Measurements from ENCODE around the gene LRRC14B.

GRCh38 chr5:141761-142160 is 49.5 kb upstream of the LRRC14B start:
- no peak for TF ChIP-seq CTCF (IDR thresholded peaks at IDR 0.05)
- TF ChIP-seq POLR2AphosphoS5 (IDR thresholded peaks at IDR 0.05) = no peak
- TF ChIP-seq POLR2A (IDR thresholded peaks at IDR 0.05) = no peak

Measured in sigmoid colon (tissue), 4 donors.